PC-9 (cell line): Measurements from ENCODE around the gene LDHB. TPM values are rescaled to one million over a fixed set of nuclear protein-coding genes. Genes with fewer than 3 reads are reported as not detected.

Source experiments
- BruUV-seq: library from RNA; stranded (reverse); fragments of 400-500 nt; replicated peaks from 2 replicates; lab custom pipeline; 2021; lab: Mats Ljungman, UMichigan
- CTCF ChIA-PET: fragments of 300-600 bp; sonication (Branson Sonifier 250); formaldehyde crosslinking; loops from one replicate; lab custom pipeline; 2022; ENCODE audit warnings: antibody characterized with exemption; lab: Charles Lee
- POLR2A ChIA-PET: fragments of 300-600 bp; sonication (Branson Sonifier 250); formaldehyde crosslinking; loops from one replicate; lab custom pipeline; 2022; ENCODE audit warnings: antibody characterized with exemption; ENCODE audit not compliant: unreplicated experiment; lab: Charles Lee
- DNase-seq, 2 experiments: peaks; one replicate each; pipeline versions ENCODE4 v3.0.0 to v3.0.0-alpha.2; 2015 to 2022; ENCODE audit warnings: mixed read lengths in 1 of 2
- H2AFZ ChIP-seq: fragments of 200-600 bp; sonication (generic); 2 replicates; pipeline ENCODE4 v1.8.1; 2017; ENCODE audit warnings: antibody characterized with exemption
- H3F3A ChIP-seq: fragments of 200-600 bp; sonication (generic); 2 replicates; pipeline ENCODE4 v1.8.1; 2017; ENCODE audit warnings: antibody characterized with exemption, mild to moderate bottlenecking, low read depth; ENCODE audit not compliant: insufficient read depth
- H3K27ac ChIP-seq: fragments of 200-600 bp; sonication (generic); 2 replicates; pipeline ENCODE4 v1.6.1; 2016; ENCODE audit warnings: mixed run types
- H3K27me3 ChIP-seq: fragments of 200-600 bp; sonication (generic); 2 replicates; pipeline ENCODE4 v1.6.1; 2016; ENCODE audit warnings: low read depth, mixed run types; ENCODE audit not compliant: insufficient read depth
- H3K36me3 ChIP-seq: fragments of 200-600 bp; sonication (generic); 2 replicates; pipeline ENCODE4 v1.6.1; 2016; ENCODE audit warnings: low read depth, mixed run types
- H3K4me1 ChIP-seq: fragments of 200-600 bp; sonication (generic); replicated peaks from 2 replicates; pipeline ENCODE4 v1.6.1; 2016; ENCODE audit warnings: mixed run types; ENCODE audit not compliant: insufficient read depth
- H3K4me2 ChIP-seq: fragments of 200-600 bp; sonication (generic); 2 replicates; pipeline ENCODE4 v1.6.1; 2017; ENCODE audit warnings: mixed run types
- H3K4me3 ChIP-seq: fragments of 200-600 bp; sonication (generic); 2 replicates; pipeline ENCODE4 v1.6.1; 2016; ENCODE audit warnings: mixed run types
- H3K79me2 ChIP-seq: fragments of 200-600 bp; sonication (generic); 2 replicates; pipeline ENCODE4 v1.6.1; 2017; ENCODE audit warnings: low read depth, mixed run types
- H3K9me2 ChIP-seq: fragments of 200-600 bp; sonication (generic); 2 replicates; pipeline ENCODE4 v1.8.1; 2017; ENCODE audit warnings: mild to moderate bottlenecking; ENCODE audit not compliant: insufficient read depth
- H3K9me3 ChIP-seq: fragments of 200-600 bp; sonication (generic); 2 replicates; pipeline ENCODE4 v1.8.1; 2016; ENCODE audit warnings: low read depth; ENCODE audit not compliant: insufficient read depth
- H4K20me1 ChIP-seq: fragments of 200-600 bp; sonication (generic); 2 replicates; pipeline ENCODE4 v1.8.1; 2017; ENCODE audit not compliant: insufficient read depth
- EZH2 ChIP-seq: fragments of 200-600 bp; sonication (generic); IDR thresholded peaks from 2 replicates; pipeline ENCODE4 v1.8.0; 2017; ENCODE audit warnings: antibody characterized with exemption, low read depth
- intact Hi-C: fragments of 100-400 bp; cut with micrococcal nuclease; formaldehyde crosslinking; loops from one replicate; pipeline ENCODE4 v1.10.0; 2022; ENCODE audit not compliant: unreplicated experiment
- total RNA-seq: library from RNA; stranded (reverse); gene quantifications from 2 replicates; pipeline ENCODE4 v1.2.3, GENCODE V29; 2021
- TF ChIP-seq, protein P1 (sequence below): fragments of 200-600 bp; sonication (generic); conservative IDR thresholded peaks from 2 replicates; pipeline ENCODE4 v1.6.1; 2017; ENCODE audit warnings: mixed run types, antibody characterized with exemption, mild to moderate bottlenecking, moderate library complexity

Gene LDHB
- total RNA-seq, 1 experiment from 2014 or later, result 994 TPM

DNA sequence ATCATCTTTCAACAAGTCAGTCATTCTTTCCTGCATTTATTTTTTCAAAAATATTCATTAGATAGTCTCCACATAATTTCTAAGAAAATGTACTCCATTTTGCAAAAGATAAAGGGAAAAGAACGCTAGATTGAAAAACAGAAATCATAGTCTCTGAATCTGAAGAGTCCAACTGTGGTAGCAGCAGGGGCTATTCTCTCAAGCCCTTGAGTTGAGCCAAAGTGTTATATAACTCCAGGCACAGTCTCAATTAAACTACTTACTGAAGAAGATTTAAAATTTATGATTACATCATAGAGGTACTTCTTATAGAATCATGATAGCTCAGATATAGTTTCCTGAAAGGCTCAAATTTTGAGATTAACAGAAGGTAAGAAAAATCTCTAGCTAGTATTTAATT is 5.8 kb downstream of the LDHB start:
- Histone ChIP-seq H3K27me3 (no peaks in the 10 kb centered on the region), H3K4me2 (no peak overlapping the region), H3K4me3 (no peak overlapping the region), H3K4me1 (peaks cover 20% of the 10 kb centered on the region), H4K20me1 (peaks cover 33% of the 10 kb centered on the region), H3K36me3 (peaks cover 78% of the 10 kb centered on the region), H3K9me3 (no peaks in the 10 kb centered on the region), H3F3A (no peaks in the 10 kb centered on the region; the same call in 1 of the 2 replicates), H3K9me2 (no peaks in the 10 kb centered on the region), H3K79me2 (peaks cover 72% of the 10 kb centered on the region), H2AFZ (no peak overlapping the region), H3K27ac (no peak overlapping the region)
- BruUV-seq, result no TSS peak
- intact Hi-C loops, result no loop called here
- no peak for DNase-seq
- POLR2A ChIA-PET, result no interaction called here
- TF ChIP-seq EZH2, result no peak
- TF ChIP-seq, protein P1, sequence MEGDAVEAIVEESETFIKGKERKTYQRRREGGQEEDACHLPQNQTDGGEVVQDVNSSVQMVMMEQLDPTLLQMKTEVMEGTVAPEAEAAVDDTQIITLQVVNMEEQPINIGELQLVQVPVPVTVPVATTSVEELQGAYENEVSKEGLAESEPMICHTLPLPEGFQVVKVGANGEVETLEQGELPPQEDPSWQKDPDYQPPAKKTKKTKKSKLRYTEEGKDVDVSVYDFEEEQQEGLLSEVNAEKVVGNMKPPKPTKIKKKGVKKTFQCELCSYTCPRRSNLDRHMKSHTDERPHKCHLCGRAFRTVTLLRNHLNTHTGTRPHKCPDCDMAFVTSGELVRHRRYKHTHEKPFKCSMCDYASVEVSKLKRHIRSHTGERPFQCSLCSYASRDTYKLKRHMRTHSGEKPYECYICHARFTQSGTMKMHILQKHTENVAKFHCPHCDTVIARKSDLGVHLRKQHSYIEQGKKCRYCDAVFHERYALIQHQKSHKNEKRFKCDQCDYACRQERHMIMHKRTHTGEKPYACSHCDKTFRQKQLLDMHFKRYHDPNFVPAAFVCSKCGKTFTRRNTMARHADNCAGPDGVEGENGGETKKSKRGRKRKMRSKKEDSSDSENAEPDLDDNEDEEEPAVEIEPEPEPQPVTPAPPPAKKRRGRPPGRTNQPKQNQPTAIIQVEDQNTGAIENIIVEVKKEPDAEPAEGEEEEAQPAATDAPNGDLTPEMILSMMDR, result no peak
- CTCF ChIA-PET, result no interaction called here

DNA sequence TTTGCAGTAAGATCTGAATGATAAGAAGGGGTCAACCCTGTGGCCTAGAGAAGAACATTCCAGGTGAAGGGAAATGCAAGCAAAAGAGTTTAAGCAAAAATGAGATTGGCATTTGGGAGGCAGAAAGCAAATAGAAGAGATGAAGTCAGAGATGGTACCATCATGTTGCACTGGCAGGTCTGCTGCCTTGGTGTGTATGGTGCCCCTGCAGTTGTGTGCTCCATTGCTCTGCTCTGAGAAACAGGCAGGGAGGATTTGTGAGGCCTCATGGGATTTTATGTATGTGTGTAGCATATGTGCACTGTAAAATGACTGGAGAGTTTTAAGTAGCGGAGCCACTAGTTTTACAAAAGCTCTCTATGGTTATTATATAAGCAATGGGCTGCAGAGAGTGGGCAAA is 6.6 kb downstream of the LDHB start:
- ChIA-PET CTCF (no interaction called here), POLR2A (interaction anchor here (0.6 kb wide), 1 partner anchor 20 kb away, joined by 5 read pairs; no protein-coding TSS in a partner anchor)
- peaks cover 64% of the 10 kb centered on the region for H3K79me2 ChIP-seq
- H3K9me3 ChIP-seq, result no peaks in the 10 kb centered on the region
- TF ChIP-seq EZH2, result no peak
- TF ChIP-seq, protein P1, result no peak
- DNase-seq, result no peak
- intact Hi-C loops, result no loop called here
- peaks cover 84% of the 10 kb centered on the region for H3K36me3 ChIP-seq
- H3F3A ChIP-seq, result no peaks in the 10 kb centered on the region; the same call in 1 of the 2 replicates
- peaks cover 28% of the 10 kb centered on the region for H4K20me1 ChIP-seq
- no peak overlapping the region for H3K4me2 ChIP-seq
- H3K9me2 ChIP-seq, result no peaks in the 10 kb centered on the region
- H3K4me3 ChIP-seq, result no peak overlapping the region
- H3K27me3 ChIP-seq, result no peaks in the 10 kb centered on the region
- no TSS peak for BruUV-seq
- no peak overlapping the region for H3K27ac ChIP-seq
- H3K4me1 ChIP-seq, result peaks cover 15% of the 10 kb centered on the region
- no peak overlapping the region for H2AFZ ChIP-seq

DNA sequence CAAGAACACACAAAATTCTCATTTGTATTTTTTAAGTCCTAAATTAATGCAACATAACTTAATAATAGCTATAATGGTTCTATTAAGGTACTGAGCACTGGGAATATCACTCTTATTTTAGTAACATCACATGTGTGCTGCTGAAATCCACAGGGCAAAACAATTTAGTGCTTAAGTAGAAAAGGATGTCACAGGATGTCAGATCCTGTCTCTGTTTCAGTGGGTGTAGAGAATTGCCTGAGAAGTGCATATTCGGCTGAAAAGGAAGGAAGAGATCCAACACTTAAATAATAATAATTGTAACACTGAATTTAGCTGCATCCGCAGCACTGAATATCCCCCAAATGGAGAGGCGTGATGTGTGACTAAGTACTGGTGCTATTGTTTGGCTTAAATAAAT is 8.6 kb downstream of the LDHB start:
- no peak for TF ChIP-seq EZH2
- no peaks in the 10 kb centered on the region for H3K9me2 ChIP-seq
- no peaks in the 10 kb centered on the region for H3K27me3 ChIP-seq
- ChIA-PET CTCF (interaction anchor here (1.2 kb wide), 1 partner anchor 31 kb away, joined by 6 read pairs; no protein-coding TSS in a partner anchor), POLR2A (interaction anchor here (0.8 kb wide), 1 partner anchor 10 kb away, joined by 5 read pairs; no protein-coding TSS in a partner anchor)
- BruUV-seq, result no TSS peak
- H3K9me3 ChIP-seq, result no peaks in the 10 kb centered on the region
- no peak overlapping the region for H3K4me2 ChIP-seq
- H3K27ac ChIP-seq, result no peak overlapping the region
- no peaks in the 10 kb centered on the region for H3K4me1 ChIP-seq
- peaks cover 45% of the 10 kb centered on the region for H3K79me2 ChIP-seq
- no peaks in the 10 kb centered on the region; the same call in 1 of the 2 replicates for H3F3A ChIP-seq
- no peak for DNase-seq
- intact Hi-C loops, result no loop called here
- H4K20me1 ChIP-seq, result peaks cover 12% of the 10 kb centered on the region
- peaks cover 83% of the 10 kb centered on the region for H3K36me3 ChIP-seq
- H3K4me3 ChIP-seq, result no peak overlapping the region
- H2AFZ ChIP-seq, result no peak overlapping the region
